HG03060 (cell line): Measurements from ENCODE around the gene ZBTB9.
"Not testable (repeated sequence)": the region's sequence is repeated elsewhere in the genome, so short reads cannot be mapped to it uniquely, and the experiment has no call there.

ENCODE experiments used
- ATAC-seq: cut with Tn5 transposase; IDR thresholded peaks from one replicate; pipeline ENCODE4 v1.9.1; 2021; ENCODE audit warnings: low read depth, moderate number of reproducible peaks; ENCODE audit not compliant: unreplicated experiment

Gene ZBTB9

DNA sequence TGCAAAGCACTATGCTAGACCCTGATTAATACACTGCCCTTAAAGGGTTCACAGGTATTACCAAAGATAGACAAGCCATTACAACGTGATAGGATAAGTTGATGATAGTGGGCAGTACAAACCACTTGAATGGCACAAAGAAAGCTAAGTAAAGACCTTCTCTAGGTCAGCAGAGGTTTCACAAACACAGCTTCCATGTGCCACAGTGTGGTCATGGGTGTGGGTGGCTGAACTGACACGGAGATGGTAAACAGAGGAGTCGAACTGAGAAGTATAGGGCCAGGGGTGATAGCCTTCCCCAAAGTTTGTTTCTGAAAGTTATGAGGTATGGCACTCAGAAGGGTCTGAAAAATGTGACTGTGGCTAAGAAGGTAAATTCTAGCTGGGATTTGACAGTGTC is 4.3 kb downstream of the ZBTB9 start:
- ATAC-seq: no peak

DNA sequence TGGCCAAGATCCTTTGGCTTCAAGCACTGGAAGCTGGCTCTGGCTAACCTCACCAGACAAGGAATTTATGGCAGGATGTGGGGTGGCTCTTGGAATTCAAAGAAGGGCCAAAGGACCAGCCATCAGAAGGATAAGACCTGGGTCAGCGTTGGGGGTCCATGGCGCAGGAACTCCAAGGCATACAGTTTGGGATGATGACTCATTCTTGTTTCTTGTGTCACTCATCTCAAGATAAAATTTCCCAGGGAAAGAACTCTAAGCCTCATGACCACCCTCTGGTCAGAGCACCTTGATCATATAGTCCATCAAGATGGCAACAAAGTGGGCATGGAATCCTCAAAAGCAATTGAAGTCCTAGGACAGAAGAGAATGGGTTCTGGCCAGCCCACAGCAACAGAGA is 4.8 kb downstream of the ZBTB9 start:
- ATAC-seq: no peak

DNA sequence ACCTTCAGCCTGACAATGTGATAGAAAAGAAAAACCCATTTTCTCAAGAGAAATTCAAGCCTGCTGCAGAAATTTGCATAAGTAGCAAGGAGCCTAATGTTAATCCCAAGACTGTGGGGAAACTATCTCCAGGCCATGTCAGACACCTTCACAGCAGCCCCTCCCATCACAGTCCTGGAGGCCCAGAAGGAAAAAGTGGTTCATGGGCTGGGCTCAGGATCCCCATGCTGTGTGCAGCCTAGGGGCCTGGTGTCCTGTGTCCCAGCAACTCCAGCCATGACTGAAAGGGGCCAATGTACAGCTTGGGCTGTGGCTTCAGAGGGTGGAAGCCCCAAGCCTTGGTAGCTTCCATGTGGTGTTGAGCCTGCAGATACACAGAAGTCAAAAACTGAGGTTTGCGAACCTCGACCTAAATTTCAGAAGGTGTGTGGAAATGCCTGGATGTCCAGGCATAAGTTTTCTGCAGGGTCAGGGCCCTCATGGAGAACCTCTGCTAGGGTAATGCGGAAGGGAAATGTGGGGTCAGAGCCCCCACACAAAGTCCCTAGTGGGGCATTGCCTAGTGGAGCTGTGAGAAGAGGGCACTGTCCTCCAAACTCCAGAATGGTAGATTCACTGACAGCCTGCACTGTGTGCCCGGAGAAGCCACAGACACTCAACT is 11.8 kb downstream of the ZBTB9 start:
- no peak for ATAC-seq

DNA sequence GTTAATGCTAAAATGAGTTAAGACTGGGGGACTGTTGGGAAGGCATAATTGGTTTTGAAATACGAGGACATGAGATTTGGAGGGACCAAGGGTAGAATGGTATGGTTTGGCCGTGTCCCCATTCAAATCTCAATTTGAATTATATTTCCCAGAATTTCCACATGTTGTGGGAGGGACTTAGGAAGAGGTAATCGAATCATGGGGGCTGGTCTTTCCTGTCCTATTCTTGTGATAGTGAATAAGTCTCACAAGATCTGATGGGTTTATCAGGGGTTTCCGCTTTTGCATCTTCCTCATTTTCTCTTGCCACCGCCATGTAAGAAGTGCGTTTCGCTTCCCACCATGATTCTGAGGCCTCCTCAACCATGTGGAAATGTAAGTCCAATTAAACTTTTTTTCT is 12.7 kb downstream of the ZBTB9 start:
- ATAC-seq: no peak

DNA sequence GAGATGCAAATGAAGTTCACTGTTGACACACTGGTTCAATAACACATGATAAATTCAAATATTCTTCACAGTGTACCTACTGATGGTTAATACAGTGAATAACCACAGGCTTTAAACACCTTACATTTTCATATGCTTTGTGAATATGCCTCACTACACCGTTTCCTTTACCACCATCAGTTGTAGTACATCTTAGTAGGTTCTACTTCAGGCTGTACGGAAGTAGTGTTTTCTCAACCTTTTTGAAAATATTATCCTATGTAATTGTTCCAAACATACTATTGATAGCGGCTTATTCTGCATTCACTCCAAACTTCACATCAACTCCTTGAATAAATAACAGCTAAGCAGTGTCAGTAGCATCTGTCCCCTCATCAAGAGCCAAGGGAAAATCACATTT is 15.3 kb downstream of the ZBTB9 start:
- no peak for ATAC-seq

DNA sequence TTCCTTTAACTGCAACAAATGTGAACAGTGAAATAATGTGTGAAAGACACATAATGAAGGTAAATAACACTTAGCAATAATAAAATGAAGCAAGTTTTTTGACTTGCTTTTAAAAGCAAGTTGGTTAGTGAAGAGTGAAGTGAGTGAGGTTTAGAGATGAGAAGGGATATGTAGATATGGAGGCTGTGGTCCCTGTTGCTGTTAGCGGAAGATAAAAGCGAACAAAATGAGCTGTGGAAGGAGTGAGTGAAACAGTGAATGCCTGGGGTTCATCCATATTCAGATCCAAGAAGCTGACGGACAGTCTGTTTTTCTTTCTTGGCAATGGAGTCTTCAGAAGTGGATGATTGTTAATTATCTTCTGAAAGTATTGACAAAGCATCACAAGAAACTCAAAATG is 23.5 kb downstream of the ZBTB9 start:
- ATAC-seq: no peak

DNA sequence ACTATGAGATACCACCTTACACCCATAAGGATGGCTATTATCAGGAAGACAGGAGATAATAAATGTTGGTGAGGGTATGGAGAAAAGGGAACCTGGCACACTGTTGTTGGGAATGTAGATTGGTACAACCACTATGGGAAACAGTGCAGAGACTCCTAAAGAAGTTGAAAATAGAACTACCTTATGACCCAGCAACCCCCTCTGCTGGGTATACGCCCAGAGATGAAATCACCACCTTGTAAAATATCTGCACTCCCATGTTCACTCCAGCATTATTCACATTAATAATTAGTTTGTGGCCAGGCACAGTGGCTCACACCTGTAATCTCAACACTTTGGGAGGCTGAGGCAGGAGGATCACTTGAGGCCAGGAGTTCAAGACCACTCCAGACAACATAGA is 26.8 kb downstream of the ZBTB9 start:
- no peak for ATAC-seq

DNA sequence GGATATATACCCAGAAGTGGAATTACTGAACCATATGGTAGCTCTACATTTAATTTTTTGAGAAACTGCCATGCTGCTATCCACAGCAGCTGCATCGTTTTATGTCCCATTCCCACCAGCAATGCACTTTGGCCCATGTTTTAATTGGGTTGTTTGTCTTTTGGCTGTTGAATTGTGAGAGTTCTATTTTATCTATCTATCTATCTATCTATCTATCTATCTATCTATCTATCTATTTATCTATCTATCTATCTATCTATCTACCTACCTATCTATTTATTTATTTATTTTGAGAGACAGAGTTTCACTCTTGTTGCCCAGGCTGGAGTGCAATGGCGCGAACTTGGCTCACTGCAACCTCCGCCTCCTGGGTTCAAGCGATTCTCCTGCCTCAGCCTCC is 28.2 kb downstream of the ZBTB9 start:
- not testable (repeated sequence) for ATAC-seq

DNA sequence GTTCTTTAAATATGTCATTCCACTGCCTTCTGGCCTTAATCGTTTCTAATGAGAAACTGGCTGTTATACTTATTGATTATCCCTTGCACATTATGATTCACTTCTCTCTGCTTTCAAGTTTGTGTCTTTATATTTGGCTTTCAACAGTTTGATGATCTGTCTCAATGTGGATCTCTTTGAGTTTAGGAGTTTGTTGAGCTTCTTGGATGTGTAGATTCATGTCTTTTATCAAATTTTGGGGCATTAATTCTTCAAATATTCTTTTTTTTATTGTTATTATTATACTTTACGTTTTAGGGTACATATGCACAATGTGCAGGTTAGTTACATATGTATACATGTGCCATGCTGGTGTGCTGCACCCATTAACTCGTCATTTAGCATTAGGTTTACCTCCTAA is 29.3 kb downstream of the ZBTB9 start:
- no peak for ATAC-seq

DNA sequence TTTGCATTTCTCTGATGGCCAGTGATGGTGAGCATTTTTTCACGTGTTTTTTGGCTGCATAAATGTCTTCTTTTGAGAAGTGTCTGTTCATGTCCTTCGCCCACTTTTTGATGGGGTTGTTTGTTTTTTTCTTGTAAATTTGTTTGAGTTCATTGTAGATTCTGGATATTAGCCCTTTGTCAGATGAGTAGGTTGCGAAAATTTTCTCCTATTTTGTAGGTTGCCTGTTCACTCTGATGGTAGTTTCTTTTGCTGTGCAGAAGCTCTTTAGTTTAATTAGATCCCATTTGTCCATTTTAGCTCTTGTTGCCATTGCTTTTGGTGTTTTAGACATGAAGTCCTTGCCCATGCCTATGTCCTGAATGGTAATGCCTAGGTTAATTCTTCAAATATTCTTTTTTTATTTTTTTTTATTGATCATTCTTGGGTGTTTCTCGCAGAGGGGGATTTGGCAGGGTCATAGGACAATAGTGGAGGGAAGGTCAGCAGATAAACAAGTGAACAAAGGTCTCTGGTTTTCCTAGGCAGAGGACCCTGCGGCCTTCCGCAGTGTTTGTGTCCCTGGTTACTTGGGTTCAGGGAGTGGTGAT is 30.4 kb downstream of the ZBTB9 start:
- ATAC-seq: not testable (repeated sequence)

DNA sequence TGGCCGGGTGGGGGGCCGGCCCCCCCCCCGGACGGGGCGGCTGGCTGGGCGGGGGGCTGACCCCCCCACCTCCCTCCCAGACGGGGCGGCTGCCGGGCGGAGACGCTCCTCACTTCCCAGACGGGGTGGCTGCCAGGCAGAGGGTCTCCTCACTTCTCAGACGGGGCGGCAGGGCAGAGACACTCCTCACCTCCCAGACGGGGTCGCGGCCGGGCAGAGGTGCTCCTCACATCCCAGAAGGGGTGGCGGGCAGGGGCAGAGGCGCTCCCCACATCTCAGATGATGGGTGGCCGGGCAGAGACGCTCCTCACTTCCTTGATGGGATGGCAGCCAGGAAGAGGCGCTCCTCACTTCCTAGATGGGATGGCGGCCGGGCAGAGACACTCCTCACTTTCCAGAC is 31.3 kb downstream of the ZBTB9 start:
- ATAC-seq: not testable (repeated sequence)

DNA sequence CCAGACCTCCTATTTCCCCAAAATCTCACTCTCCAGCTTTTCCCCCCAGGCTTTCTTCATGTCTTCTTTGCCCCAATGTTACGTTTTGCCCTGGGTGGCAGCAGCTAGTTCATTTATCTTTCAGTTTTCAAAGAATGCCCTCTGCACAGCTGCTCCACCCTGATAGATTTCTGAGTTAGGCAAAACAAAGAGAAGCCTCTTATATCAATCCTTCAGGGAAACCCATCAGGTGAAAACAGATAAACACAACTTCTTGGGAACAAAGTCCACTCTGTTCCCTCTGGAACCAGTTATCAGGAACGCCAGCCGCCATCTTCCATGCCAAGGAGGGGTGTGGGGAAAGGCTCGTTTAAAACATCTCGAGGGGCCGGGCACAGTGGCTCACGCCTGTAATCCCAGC is 34.0 kb downstream of the ZBTB9 start:
- ATAC-seq: no peak

DNA sequence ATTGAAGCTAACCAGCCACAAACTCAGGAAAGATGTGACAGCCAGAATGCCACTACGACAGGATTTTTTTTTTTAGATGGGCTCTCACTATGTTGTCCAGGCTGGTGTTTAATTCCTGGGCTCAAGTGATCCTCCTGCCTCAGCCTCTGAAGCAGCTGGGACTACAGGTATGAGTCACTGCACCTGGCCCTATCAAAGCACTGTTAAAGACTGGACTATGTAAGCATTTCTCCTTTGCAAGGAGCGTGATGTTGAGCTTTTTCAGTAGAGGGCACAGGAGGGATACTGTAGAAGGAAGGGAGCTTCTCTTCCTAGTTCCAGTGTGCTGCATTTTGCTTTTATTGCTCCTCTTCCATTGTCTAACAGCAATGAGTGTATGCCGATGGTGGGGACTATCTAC is 35.8 kb downstream of the ZBTB9 start:
- no peak for ATAC-seq

DNA sequence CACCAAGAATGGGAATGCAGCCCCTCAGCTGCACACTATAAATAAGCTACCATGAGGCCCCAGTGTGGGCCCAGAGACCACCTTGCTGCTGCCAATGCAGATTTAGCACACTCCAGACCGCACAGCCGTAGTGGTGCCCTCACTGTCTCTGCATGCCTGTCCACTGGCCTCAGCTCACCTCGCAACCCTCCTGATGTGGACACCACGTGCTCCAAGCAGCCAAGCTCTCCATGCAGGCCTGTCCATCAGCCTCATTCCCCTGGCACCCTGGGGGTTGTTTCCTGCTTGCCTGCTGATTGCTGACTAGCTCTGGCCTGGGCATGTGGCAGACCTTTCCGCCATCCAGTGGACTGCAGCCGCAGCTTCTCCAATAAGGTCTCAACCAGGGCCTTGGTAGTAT is 36.2 kb downstream of the ZBTB9 start:
- ATAC-seq: no peak

DNA sequence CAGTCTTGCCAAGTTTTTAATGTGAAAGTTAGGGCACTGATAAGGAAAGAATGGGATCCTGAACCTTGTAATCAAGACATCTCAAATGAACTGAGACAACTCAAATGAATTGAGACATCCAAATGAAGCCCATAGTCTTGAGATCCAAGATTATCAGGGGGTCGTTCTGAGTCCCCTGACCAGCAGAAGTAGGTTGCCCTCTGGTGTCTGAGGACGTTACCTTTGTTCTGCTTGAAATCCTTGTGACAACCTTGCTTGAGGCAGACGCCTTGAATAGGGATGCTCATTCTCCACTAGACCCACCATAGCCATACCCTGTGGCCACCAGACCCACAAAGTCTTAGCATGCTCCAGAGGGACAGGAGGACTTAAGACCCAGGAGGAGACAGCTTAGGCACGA is 37.7 kb downstream of the ZBTB9 start:
- no peak for ATAC-seq

DNA sequence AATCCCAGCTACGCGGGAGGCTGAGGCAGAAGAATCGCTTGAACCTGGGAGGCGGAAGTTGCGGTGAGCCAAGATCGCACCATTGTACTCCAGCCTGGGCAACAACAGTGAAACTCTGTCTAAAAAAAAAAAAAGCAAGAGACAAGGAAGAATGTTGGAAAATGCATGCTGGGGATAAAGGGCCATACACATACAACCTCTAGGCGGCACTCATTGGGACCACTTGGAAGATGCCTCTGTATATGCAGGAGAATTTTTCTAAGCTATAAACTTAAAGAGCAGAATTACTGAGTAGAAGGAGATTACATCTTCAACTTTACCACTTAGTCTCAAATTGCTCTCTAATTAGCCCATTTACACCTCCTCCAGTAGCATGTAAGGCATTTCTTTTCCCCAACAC is 42.8 kb downstream of the ZBTB9 start:
- no peak for ATAC-seq

DNA sequence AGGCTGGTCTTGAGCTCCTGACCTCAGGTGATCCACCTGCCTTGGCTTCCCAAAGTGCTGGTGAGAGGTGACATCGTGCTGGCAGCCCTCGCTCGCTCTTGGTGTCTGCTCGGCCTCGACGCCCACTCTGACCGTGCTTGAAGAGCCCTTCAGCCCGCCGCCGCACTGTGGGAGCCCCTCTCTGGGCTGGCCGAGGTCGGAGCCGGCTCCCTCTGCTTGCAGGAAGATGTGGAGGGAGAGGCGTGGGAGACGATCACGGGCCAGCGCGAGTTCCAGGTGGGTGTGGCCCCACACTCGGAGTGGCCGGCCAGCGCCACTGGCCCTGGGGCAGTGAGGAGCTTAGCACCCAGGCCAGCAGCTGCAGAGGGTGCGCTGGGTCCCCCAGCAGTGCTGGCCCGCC is 48.1 kb downstream of the ZBTB9 start:
- ATAC-seq: no peak

DNA sequence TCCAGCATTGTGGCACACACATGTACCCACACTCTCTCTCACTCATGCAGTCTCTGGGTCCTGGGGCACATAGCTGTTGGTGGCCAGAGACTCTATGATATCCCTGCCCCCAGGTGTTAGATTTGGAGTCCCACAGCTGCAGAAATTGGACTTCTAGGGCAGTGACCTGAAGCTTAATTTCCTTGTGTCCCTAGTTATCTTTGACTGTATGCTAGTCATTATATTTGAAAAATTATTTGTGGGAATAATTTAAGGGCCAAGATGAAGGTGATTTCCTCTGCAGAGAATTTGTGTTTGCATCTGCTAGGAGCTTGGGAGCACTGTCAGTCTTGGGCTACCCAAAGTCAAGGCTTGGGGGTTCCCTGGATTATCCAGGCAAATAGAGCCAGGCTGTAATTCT is 50.1 kb downstream of the ZBTB9 start:
- no peak for ATAC-seq

DNA sequence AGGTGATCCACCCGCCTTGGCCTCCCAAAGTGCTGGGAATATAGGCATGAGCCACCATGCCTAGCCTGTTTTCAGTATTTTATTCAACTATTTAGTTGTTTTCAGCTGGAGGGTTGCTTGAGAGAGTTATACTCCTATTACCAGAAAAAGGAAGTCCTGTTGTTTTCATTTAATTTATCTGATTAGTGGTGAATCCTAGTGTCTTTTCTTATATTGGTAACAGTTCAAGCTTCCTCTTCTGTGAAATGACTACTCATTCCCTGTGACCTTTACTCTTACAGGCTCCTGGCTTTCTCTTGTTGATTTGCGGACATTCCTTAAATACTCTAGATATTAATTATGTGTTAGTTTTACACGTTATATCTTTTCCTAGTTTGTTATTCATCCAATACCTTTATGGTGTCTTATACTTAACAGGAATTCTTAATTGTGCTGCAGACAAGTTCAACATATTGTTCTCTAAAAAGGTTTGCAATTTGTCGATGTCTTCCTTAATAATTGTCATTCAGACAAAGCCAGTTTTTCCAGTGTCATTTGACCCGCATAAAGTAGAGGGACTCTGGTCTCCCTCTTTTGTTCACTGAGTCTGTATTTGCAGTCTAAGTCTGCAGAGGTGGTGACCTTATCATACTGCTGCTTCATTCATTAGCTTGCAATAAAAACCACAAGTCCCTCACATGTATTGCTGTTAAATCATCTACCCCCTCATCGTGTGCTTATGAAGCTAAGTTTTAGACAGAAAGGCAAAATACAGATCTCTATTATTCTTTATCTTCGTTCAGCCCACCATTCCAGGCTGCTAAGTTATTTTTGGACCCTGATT is 51.4 kb downstream of the ZBTB9 start:
- no peak for ATAC-seq
